A549 (cell line): ENCODE results near the gene XKR3. TPM values are rescaled to one million over a fixed set of nuclear protein-coding genes. Genes with fewer than 3 reads are reported as not detected.
"Not testable (repeated sequence)": the region's sequence is repeated elsewhere in the genome, so short reads cannot be mapped to it uniquely, and the experiment has no call there.

ENCODE experiments used
- ATAC-seq, 2 experiments: fragments of 200-7000 bp in 1 of 2; fragments of >200 bp in 1 of 2; cut with Nextera tagmentation in 1 of 2; cut with Tn5 transposase in 1 of 2; 3 replicates each; pipeline versions ENCODE4 v1.8.0 to v1.9.1; 2018 to 2020; ENCODE audit warnings: mild to moderate bottlenecking in 1 of 2, moderate library complexity in 1 of 2
- CTCF ChIA-PET: fragments of 300-600 bp; sonication (Branson Sonifier 250); formaldehyde crosslinking; extraction: SDS; loops from one replicate; lab custom pipeline; 2021; ENCODE audit warnings: antibody characterized with exemption, inconsistent platforms; lab: Yijun Ruan, JAX
- POLR2A ChIA-PET: fragments of 350-600 bp; formaldehyde crosslinking; extraction: SDS; loops from one replicate; lab custom pipeline; 2021; ENCODE audit warnings: antibody characterized with exemption, inconsistent platforms; lab: Yijun Ruan, JAX
- DNase-seq, 2 experiments: peaks; one replicate each; pipeline versions ENCODE4 v3.0.0 to v3.0.0-alpha.2; 2011 to 2016; ENCODE audit warnings: low read depth in 1 of 2, low spot score in 1 of 2
- FAIRE-seq: peaks from 2 replicates; lab custom pipeline; 2011; peaks lifted over from hg19 to GRCh38; lab: Jason Lieb, UNC
- H3K27ac ChIP-seq, 2 experiments: fragments of >200 bp; sonication (Bioruptor Twin); formaldehyde crosslinking; 3 replicates each; pipeline ENCODE4 v1.5.1; 2016 to 2017
- H3K4me1 ChIP-seq: fragments of >200 bp; sonication (Bioruptor Twin); formaldehyde crosslinking; 3 replicates; pipeline ENCODE4 v1.6.1; 2016
- H3K4me2 ChIP-seq: fragments of >200 bp; sonication (Bioruptor Twin); formaldehyde crosslinking; 3 replicates; pipeline ENCODE4 v1.6.1; 2016
- H3K4me3 ChIP-seq: fragments of >200 bp; sonication (Bioruptor Twin); formaldehyde crosslinking; 3 replicates; pipeline ENCODE4 v1.5.1; 2016
- H3K9me3 ChIP-seq: fragments of >200 bp; sonication (Bioruptor Twin); formaldehyde crosslinking; 3 replicates; pipeline ENCODE4 v1.6.1; 2016
- BCL3 ChIP-seq: fragments of >200 bp; sonication (Bioruptor Twin); formaldehyde crosslinking; IDR thresholded peaks from 3 replicates; pipeline ENCODE4 v1.6.1; 2016
- BHLHE40 ChIP-seq: IDR thresholded peaks from 2 replicates; pipeline ENCODE4 v1.6.1; 2012; ENCODE audit warnings: low read depth, low read length, inconsistent platforms
- CBX2 ChIP-seq: fragments of 200-600 bp; sonication (generic); IDR thresholded peaks from 2 replicates; pipeline ENCODE4 v1.6.1; 2016; ENCODE audit warnings: low read depth, mild to moderate bottlenecking, borderline replicate concordance
- CBX8 ChIP-seq: fragments of 200-600 bp; sonication (generic); IDR thresholded peaks from 2 replicates; pipeline ENCODE4 v1.6.1; 2016
- CEBPB ChIP-seq, 2 experiments: fragments of >200 bp in 1 of 2; sonication (Bioruptor Twin) in 1 of 2; formaldehyde crosslinking in 1 of 2; IDR thresholded peaks; 2 replicates each; pipeline ENCODE4 v1.6.1; 2012 to 2016
- CHD4 ChIP-seq: fragments of 200-600 bp; sonication (generic); IDR thresholded peaks from 2 replicates; pipeline ENCODE4 v1.6.1; 2016; ENCODE audit warnings: antibody characterized with exemption, mild to moderate bottlenecking, borderline replicate concordance
- EP300 ChIP-seq, 2 experiments: fragments of >200 bp; sonication (Bioruptor Twin); formaldehyde crosslinking; IDR thresholded peaks; 2 replicates in 1 of 2; 3 replicates in 1 of 2; pipeline ENCODE4 v1.6.1; 2016 to 2017
- FOSL2 ChIP-seq, 2 experiments: fragments of 450-650 bp in 1 of 2; fragments of >200 bp in 1 of 2; sonication (Bioruptor Twin) in 1 of 2; formaldehyde crosslinking; IDR thresholded peaks; 2 replicates each; pipeline versions ENCODE4 v1.5.0 to v1.6.1; 2016 to 2020; ENCODE audit warnings: mild to moderate bottlenecking in 1 of 2, moderate library complexity in 1 of 2
- FOXS1 ChIP-seq: fragments of 250-450 bp; sonication (Bioruptor Pico); IDR thresholded peaks from 2 replicates; pipeline ENCODE4 v1.5.0; 2020; ENCODE audit warnings: mild to moderate bottlenecking, moderate library complexity
- GATA3 ChIP-seq: IDR thresholded peaks from 2 replicates; pipeline ENCODE4 v1.6.1; 2012; ENCODE audit warnings: borderline replicate concordance
- HMGXB4 ChIP-seq: fragments of 250-450 bp; sonication (Bioruptor Pico); IDR thresholded peaks from 2 replicates; pipeline ENCODE4 v1.5.0; 2021; ENCODE audit warnings: mild to moderate bottlenecking, moderate library complexity, borderline replicate concordance
- HOXA7 ChIP-seq: fragments of 250-450 bp; sonication (Bioruptor Pico); IDR thresholded peaks from 2 replicates; pipeline ENCODE4 v1.5.0; 2020; ENCODE audit warnings: mild to moderate bottlenecking, moderate library complexity
- HOXB13 ChIP-seq: fragments of 250-450 bp; sonication (Bioruptor Pico); IDR thresholded peaks from 2 replicates; pipeline ENCODE4 v1.5.0; 2020; ENCODE audit warnings: low read depth, mild to moderate bottlenecking, moderate library complexity
- KDM1A ChIP-seq: fragments of 200-600 bp; sonication (generic); IDR thresholded peaks from 2 replicates; pipeline ENCODE4 v1.6.1; 2016; ENCODE audit warnings: low read depth, mild to moderate bottlenecking
- KDM5A ChIP-seq: fragments of 200-600 bp; sonication (generic); IDR thresholded peaks from 2 replicates; pipeline ENCODE4 v1.6.1; 2016; ENCODE audit warnings: antibody characterized with exemption, mild to moderate bottlenecking
- NFE2L2 ChIP-seq: fragments of 150-350 bp; conservative IDR thresholded peaks from 2 replicates; pipeline ENCODE4 v1.6.1; 2014; ENCODE audit warnings: low read length
- NR3C1 ChIP-seq: fragments of >200 bp; sonication (Bioruptor Twin); formaldehyde crosslinking; IDR thresholded peaks from 3 replicates; pipeline ENCODE4 v1.6.1; 2017
- POLR2A ChIP-seq: IDR thresholded peaks from 2 replicates; pipeline ENCODE4 v1.6.1; 2012; ENCODE audit warnings: mild to moderate bottlenecking, low read length
- RARB ChIP-seq: fragments of 250-450 bp; sonication (Bioruptor Pico); IDR thresholded peaks from 2 replicates; pipeline ENCODE4 v1.8.0; 2021; ENCODE audit warnings: mild to moderate bottlenecking, moderate library complexity
- RCOR1 ChIP-seq: fragments of 150-350 bp; IDR thresholded peaks from 2 replicates; pipeline ENCODE4 v1.6.1; 2014; ENCODE audit warnings: antibody characterized with exemption, low read length, low read depth
- RFX5 ChIP-seq: fragments of 450-650 bp; IDR thresholded peaks from 2 replicates; pipeline ENCODE4 v1.7.1; 2014; ENCODE audit warnings: antibody characterized with exemption, mild to moderate bottlenecking, moderate library complexity
- RNF2 ChIP-seq: fragments of 200-600 bp; sonication (generic); IDR thresholded peaks from 2 replicates; pipeline ENCODE4 v1.6.1; 2016; ENCODE audit warnings: low read depth, mild to moderate bottlenecking, antibody characterized with exemption, moderate library complexity, borderline replicate concordance
- ZC3H11A ChIP-seq: fragments of 450-650 bp; IDR thresholded peaks from 2 replicates; pipeline ENCODE4 v1.6.1; 2014; ENCODE audit warnings: antibody characterized with exemption, mild to moderate bottlenecking
- ZNF302 ChIP-seq: fragments of 250-450 bp; sonication (Bioruptor Pico); IDR thresholded peaks from 2 replicates; pipeline ENCODE4 v1.9.0; 2021; ENCODE audit warnings: inconsistent platforms, mild to moderate bottlenecking, moderate library complexity
- WGBS: methylation state at CpG from one replicate; pipeline ENCODE4 v1.1.6; 2017; ENCODE audit errors: missing lambda C conversion rate; 5-methylcytosine and 5-hydroxymethylcytosine counted together
- polyA plus RNA-seq, 4 experiments: library from polyadenylated mRNA; depleted of rRNA in 3 of 4; stranded (reverse); fragments of >200 nt; fragmentation: RNase III in 1 of 4; extraction: RNeasy Plus Mini Kit Qiagen cat#74134 plus additional on column Dnase treatment in 1 of 4; gene quantifications; 2 replicates in 3 of 4; 3 replicates in 1 of 4; pipeline ENCODE4 v1.2.3, GENCODE V29; 2011 to 2017

The XKR3 gene
- polyA plus RNA-seq, 2 of the 4 experiments (the other 2 are of a cell fraction): not detected

GRCh38 chr22:16854631-16855030 is 29.4 kb upstream of the XKR3 start:
- no peaks in the 10 kb centered on the region for H3K4me1 ChIP-seq
- FAIRE-seq: no peak
- CTCF ChIA-PET: no interaction called here
- H3K27ac ChIP-seq: no peak overlapping the region
- no peak overlapping the region for H3K4me2 ChIP-seq
- no peak for ATAC-seq
- POLR2A ChIA-PET: no interaction called here
- TF ChIP-seq RFX5: no peak
- no peak for TF ChIP-seq KDM5A
- TF ChIP-seq ZNF302: no peak
- no peak for TF ChIP-seq BHLHE40
- TF ChIP-seq HMGXB4: no peak
- TF ChIP-seq FOXS1 (CRISPR knock-in tag): no peak
- TF ChIP-seq RCOR1: no peak
- no peak for TF ChIP-seq CBX2
- TF ChIP-seq NR3C1: no peak
- no peak for TF ChIP-seq KDM1A
- no peak for TF ChIP-seq CEBPB (IDR thresholded peaks at IDR 0.05)
- no peak for TF ChIP-seq POLR2A
- no peak for TF ChIP-seq HOXB13 (CRISPR knock-in tag)
- no peak for TF ChIP-seq FOSL2 (IDR thresholded peaks at IDR 0.05)
- TF ChIP-seq FOSL2 (CRISPR knock-in tag; IDR thresholded peaks at IDR 0.05): no peak
- no peak for TF ChIP-seq ZC3H11A
- TF ChIP-seq, all 56 proteins: peak for 0
- no peak for DNase-seq
- Histone ChIP-seq H3K4me3 (no peak overlapping the region), H3K9me3 (no peaks in the 10 kb centered on the region)

- DNase-seq, H3K9me3 ChIP-seq, FAIRE-seq, CTCF ChIA-PET, POLR2A ChIA-PET, H3K27ac ChIP-seq, H3K4me3 ChIP-seq, H3K4me1 ChIP-seq, ATAC-seq, H3K4me2 ChIP-seq: not testable (repeated sequence)
- 0% methylated on average over 1 of the region's 1 CpG for WGBS
Measured at GRCh38 chr22:16851268-16851996, 26.2 kb upstream of the XKR3 start.

- no peak overlapping the region for H3K4me2 ChIP-seq
- ChIA-PET POLR2A (no interaction called here), CTCF (no interaction called here)
- 12% methylated on average over 1 of the region's 1 CpG for WGBS
- ATAC-seq (no peak), FAIRE-seq (no peak), DNase-seq (no peak)
- H3K27ac ChIP-seq: no peak overlapping the region
- TF ChIP-seq GATA3 (no peak), CEBPB (IDR thresholded peaks at IDR 0.05) (no peak), HOXA7 (CRISPR knock-in tag) (no peak), ZNF302 (no peak), CBX8 (no peak)
- H3K9me3 ChIP-seq: no peaks in the 10 kb centered on the region
- no peaks in the 10 kb centered on the region for H3K4me1 ChIP-seq
- H3K4me3 ChIP-seq: no peak overlapping the region
Measured at GRCh38 chr22:16847271-16847670, 22.1 kb upstream of the XKR3 start.

GRCh38 chr22:16845881-16846280 is 20.7 kb upstream of the XKR3 start:
- Histone ChIP-seq H3K27ac (no peak overlapping the region), H3K4me1 (no peaks in the 10 kb centered on the region), H3K9me3 (no peaks in the 10 kb centered on the region), H3K4me3 (no peak overlapping the region), H3K4me2 (no peak overlapping the region)
- DNase-seq (no peak), ATAC-seq (no peak), FAIRE-seq (no peak)
- 24% methylated on average over 5 of the region's 7 CpGs for WGBS
- CTCF ChIA-PET: no interaction called here
- POLR2A ChIA-PET: no interaction called here
- TF ChIP-seq RARB (CRISPR knock-in tag): no peak
- TF ChIP-seq RNF2: no peak
- TF ChIP-seq NFE2L2: no peak
- no peak for TF ChIP-seq EP300 (IDR thresholded peaks at IDR 0.05)
- no peak for TF ChIP-seq BCL3
- TF ChIP-seq CHD4: no peak
